ENCODE measurements around the gene CTSO.

DNA sequence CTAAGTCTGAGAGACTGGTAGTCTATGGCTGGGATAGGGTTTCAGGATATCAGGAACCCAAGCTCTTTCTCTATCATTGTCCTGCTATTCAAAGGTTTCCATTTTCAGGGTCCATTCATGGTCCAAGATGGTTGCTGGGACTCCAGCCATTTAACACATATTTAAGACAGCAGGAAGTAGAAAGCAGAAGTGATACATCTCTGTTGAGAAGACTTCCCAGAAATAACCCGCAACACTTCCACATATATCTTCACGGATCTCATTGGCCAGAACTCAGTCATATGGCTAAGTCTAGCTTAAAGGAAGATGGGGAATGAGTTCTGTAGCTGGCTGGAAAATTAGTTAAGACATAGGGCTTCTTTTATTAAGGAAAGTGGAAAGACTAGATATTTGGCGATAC is 23.8 kb downstream of the CTSO start:
- TF ChIP-seq TCF4 (CRISPR knock-in tag; IDR thresholded peaks at IDR 0.05; ENCODE audit: borderline replicate concordance) (no peak), ESRRG (CRISPR knock-in tag; IDR thresholded peaks at IDR 0.05) (no peak), ZNF70 (CRISPR knock-in tag; IDR thresholded peaks at IDR 0.05) (no peak), GLIS3 (CRISPR knock-in tag; IDR thresholded peaks at IDR 0.05) (no peak), BACH2 (CRISPR knock-in tag; IDR thresholded peaks at IDR 0.05; ENCODE audit: borderline replicate concordance) (no peak), RARB (CRISPR knock-in tag; IDR thresholded peaks at IDR 0.05) (no peak), ZNF8 (CRISPR knock-in tag; IDR thresholded peaks at IDR 0.05) (no peak), PPARA (CRISPR knock-in tag; IDR thresholded peaks at IDR 0.05; ENCODE audit: borderline replicate concordance) (no peak), OSR1 (CRISPR knock-in tag; IDR thresholded peaks at IDR 0.05) (no peak), ZFP30 (CRISPR knock-in tag; IDR thresholded peaks at IDR 0.05) (no peak), SNAI2 (CRISPR knock-in tag; IDR thresholded peaks at IDR 0.05) (no peak)
- TF ChIP-seq, protein P1, sequence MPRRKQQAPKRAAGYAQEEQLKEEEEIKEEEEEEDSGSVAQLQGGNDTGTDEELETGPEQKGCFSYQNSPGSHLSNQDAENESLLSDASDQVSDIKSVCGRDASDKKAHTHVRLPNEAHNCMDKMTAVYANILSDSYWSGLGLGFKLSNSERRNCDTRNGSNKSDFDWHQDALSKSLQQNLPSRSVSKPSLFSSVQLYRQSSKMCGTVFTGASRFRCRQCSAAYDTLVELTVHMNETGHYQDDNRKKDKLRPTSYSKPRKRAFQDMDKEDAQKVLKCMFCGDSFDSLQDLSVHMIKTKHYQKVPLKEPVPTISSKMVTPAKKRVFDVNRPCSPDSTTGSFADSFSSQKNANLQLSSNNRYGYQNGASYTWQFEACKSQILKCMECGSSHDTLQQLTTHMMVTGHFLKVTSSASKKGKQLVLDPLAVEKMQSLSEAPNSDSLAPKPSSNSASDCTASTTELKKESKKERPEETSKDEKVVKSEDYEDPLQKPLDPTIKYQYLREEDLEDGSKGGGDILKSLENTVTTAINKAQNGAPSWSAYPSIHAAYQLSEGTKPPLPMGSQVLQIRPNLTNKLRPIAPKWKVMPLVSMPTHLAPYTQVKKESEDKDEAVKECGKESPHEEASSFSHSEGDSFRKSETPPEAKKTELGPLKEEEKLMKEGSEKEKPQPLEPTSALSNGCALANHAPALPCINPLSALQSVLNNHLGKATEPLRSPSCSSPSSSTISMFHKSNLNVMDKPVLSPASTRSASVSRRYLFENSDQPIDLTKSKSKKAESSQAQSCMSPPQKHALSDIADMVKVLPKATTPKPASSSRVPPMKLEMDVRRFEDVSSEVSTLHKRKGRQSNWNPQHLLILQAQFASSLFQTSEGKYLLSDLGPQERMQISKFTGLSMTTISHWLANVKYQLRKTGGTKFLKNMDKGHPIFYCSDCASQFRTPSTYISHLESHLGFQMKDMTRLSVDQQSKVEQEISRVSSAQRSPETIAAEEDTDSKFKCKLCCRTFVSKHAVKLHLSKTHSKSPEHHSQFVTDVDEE (CRISPR knock-in tag; IDR thresholded peaks at IDR 0.05): no peak
- TF ChIP-seq, protein P2, sequence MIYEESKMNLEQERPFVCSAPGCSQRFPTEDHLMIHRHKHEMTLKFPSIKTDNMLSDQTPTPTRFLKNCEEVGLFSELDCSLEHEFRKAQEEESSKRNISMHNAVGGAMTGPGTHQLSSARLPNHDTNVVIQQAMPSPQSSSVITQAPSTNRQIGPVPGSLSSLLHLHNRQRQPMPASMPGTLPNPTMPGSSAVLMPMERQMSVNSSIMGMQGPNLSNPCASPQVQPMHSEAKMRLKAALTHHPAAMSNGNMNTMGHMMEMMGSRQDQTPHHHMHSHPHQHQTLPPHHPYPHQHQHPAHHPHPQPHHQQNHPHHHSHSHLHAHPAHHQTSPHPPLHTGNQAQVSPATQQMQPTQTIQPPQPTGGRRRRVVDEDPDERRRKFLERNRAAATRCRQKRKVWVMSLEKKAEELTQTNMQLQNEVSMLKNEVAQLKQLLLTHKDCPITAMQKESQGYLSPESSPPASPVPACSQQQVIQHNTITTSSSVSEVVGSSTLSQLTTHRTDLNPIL (CRISPR knock-in tag; IDR thresholded peaks at IDR 0.05; ENCODE audit: low read depth): no peak
- TF ChIP-seq, protein P3, sequence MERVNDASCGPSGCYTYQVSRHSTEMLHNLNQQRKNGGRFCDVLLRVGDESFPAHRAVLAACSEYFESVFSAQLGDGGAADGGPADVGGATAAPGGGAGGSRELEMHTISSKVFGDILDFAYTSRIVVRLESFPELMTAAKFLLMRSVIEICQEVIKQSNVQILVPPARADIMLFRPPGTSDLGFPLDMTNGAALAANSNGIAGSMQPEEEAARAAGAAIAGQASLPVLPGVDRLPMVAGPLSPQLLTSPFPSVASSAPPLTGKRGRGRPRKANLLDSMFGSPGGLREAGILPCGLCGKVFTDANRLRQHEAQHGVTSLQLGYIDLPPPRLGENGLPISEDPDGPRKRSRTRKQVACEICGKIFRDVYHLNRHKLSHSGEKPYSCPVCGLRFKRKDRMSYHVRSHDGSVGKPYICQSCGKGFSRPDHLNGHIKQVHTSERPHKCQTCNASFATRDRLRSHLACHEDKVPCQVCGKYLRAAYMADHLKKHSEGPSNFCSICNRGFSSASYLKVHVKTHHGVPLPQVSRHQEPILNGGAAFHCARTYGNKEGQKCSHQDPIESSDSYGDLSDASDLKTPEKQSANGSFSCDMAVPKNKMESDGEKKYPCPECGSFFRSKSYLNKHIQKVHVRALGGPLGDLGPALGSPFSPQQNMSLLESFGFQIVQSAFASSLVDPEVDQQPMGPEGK (CRISPR knock-in tag; IDR thresholded peaks at IDR 0.05; ENCODE audit: borderline replicate concordance): no peak

Measured in SK-N-SH treated with all-trans-retinoic acid at 6 μM for 48 hours (cell line).